Gastroesophageal sphincter (tissue), 4 donors: Measurements from ENCODE around the gene KIAA1191. TPM values are rescaled to one million over a fixed set of nuclear protein-coding genes. Genes with fewer than 3 reads are reported as not detected.
A peak's percentile ranks its signal among the peaks of the same experiment; 100 is the strongest.

ENCODE experiments used
- ATAC-seq: fragments of 150-250 bp; one replicate; pipeline ENCODE4 v1.9.1; 2016; ENCODE audit warnings: mild to moderate bottlenecking, moderate library complexity
- H3K27ac ChIP-seq, 4 donors: fragments of 200-600 bp; sonication (generic) in 3 of 4; 1 replicate in 3 of 4; 2 replicates in 1 of 4; pipeline ENCODE4 v1.5.1; 2016 to 2019
- H3K27me3 ChIP-seq: fragments of 200-600 bp; sonication (generic); one replicate; pipeline ENCODE4 v1.5.1; 2019
- H3K36me3 ChIP-seq, 2 donors: fragments of 200-600 bp; sonication (generic); one replicate each; pipeline ENCODE4 v1.5.1; 2019; ENCODE audit warnings: control low read depth in 1 of 2
- H3K4me1 ChIP-seq, 3 donors: fragments of 200-600 bp; sonication (generic); 1 replicate in 2 of 3; 2 replicates in 1 of 3; pipeline ENCODE4 v1.5.1; 2016 to 2019; ENCODE audit warnings: control low read depth in 2 of 3
- H3K4me3 ChIP-seq, 2 donors: fragments of 200-600 bp; sonication (generic); one replicate each; pipeline ENCODE4 v1.5.1; 2019; ENCODE audit warnings: mild to moderate bottlenecking in 1 of 2, moderate library complexity in 1 of 2
- H3K9me3 ChIP-seq, 3 donors: fragments of 200-600 bp; sonication (generic); one replicate each; pipeline ENCODE4 v1.5.1; 2017 to 2019; ENCODE audit warnings: control low read depth in 2 of 3
- CTCF ChIP-seq, 4 experiments: fragments of 200-600 bp in 2 of 4; fragments of 450-650 bp in 2 of 4; sonication (generic) in 1 of 4; IDR thresholded peaks; one replicate each; pipeline ENCODE4 v1.5.1; 2017 to 2019; ENCODE audit warnings: antibody characterized with exemption in 4 of 4, mild to moderate bottlenecking in 2 of 4, moderate library complexity in 2 of 4
- EP300 ChIP-seq: sonication (generic); formaldehyde crosslinking; IDR thresholded peaks from one replicate; pipeline ENCODE4 v1.6.1; 2017; ENCODE audit warnings: antibody characterized with exemption, mild to moderate bottlenecking
- POLR2A ChIP-seq, 2 donors: fragments of 450-650 bp; IDR thresholded peaks; one replicate each; pipeline ENCODE4 v1.6.1; 2017; ENCODE audit warnings: antibody characterized with exemption in 2 of 2, mild to moderate bottlenecking in 2 of 2, moderate library complexity in 1 of 2
- POLR2AphosphoS5 ChIP-seq: sonication (generic); formaldehyde crosslinking; IDR thresholded peaks from one replicate; pipeline ENCODE4 v1.6.1; 2017; ENCODE audit warnings: antibody characterized with exemption
- WGBS, 2 donors: methylation state at CpG; one replicate each; pipeline ENCODE4 v1.1.5; 2018; ENCODE audit warnings: low coverage in 1 of 2; 5-methylcytosine and 5-hydroxymethylcytosine counted together
- total RNA-seq, 4 donors: library from RNA; depleted of rRNA; stranded (reverse); fragments of >200 nt; gene quantifications; one replicate each; pipeline ENCODE4 v1.1.0, GENCODE V29; 2016

KIAA1191 gene
- total RNA-seq, 4 donors from 2014 or later = 130 to 157 (median 140) TPM

- H3K9me3 ChIP-seq = no peaks in the 10 kb centered on the region
- no peaks in the 10 kb centered on the region for H3K27me3 ChIP-seq
- TF ChIP-seq EP300 = no peak
- TF ChIP-seq POLR2A (IDR thresholded peaks at IDR 0.05) = no peak
- 68 to 90% methylated on average over 2 to 10 of the region's 17 CpGs for WGBS, 2 donors
- H3K4me3 ChIP-seq = no peak overlapping the region
- ATAC-seq = no peak
- H3K4me1 ChIP-seq = peaks cover 0 to 24% (median 1%) of the 10 kb centered on the region in 3 donors
- H3K36me3 ChIP-seq = peaks cover 0 to 67% of the 10 kb centered on the region in 2 donors
- no peak overlapping the region for H3K27ac ChIP-seq
These were observed 39.0 kb upstream of the KIAA1191 start for GRCh38 chr5:176400382-176401156.

- no peak overlapping the region for H3K4me3 ChIP-seq
- TF ChIP-seq CTCF (IDR thresholded peaks at IDR 0.05) (no peak), POLR2A (IDR thresholded peaks at IDR 0.05) (no peak), POLR2AphosphoS5 (no peak)
- H3K27me3 ChIP-seq = no peaks in the 10 kb centered on the region
- 91 to 94% methylated on average over 3 to 10 of the region's 18 CpGs for WGBS, 2 donors
- peaks cover 0 to 29% (median 8%) of the 10 kb centered on the region in 3 donors for H3K4me1 ChIP-seq
- H3K27ac ChIP-seq = no peak overlapping the region
- H3K9me3 ChIP-seq = no peaks in the 10 kb centered on the region
- H3K36me3 ChIP-seq = peaks cover 0 to 73% of the 10 kb centered on the region in 2 donors
- ATAC-seq = no peak
These were observed 36.3 kb upstream of the KIAA1191 start for GRCh38 chr5:176397736-176398420.

GRCh38 chr5:176396330-176396729 lies 34.8 kb upstream of the KIAA1191 start:
- Histone ChIP-seq H3K27ac (peak overlapping the region in 3 of 4 donors; percentile 8 to 57 (median 50)), H3K4me3 (no peak overlapping the region), H3K4me1 (peaks cover 0 to 29% (median 8%) of the 10 kb centered on the region in 3 donors), H3K36me3 (peaks cover 0 to 86% of the 10 kb centered on the region in 2 donors), H3K27me3 (no peaks in the 10 kb centered on the region), H3K9me3 (no peaks in the 10 kb centered on the region)
- ATAC-seq = no peak
- TF ChIP-seq EP300 = no peak
- no peak for TF ChIP-seq CTCF (IDR thresholded peaks at IDR 0.05)
- no peak for TF ChIP-seq POLR2AphosphoS5
- TF ChIP-seq POLR2A (IDR thresholded peaks at IDR 0.05) = no peak
- 29% methylated on average over 6 of the region's 6 CpGs; no CpG with 5 or more reads in 1 of the 2 donors for WGBS, 2 donors

- ATAC-seq = peak; percentile 16
- no peak overlapping the region for H3K4me3 ChIP-seq
- no peaks in the 10 kb centered on the region for H3K27me3 ChIP-seq
- TF ChIP-seq EP300 = no peak
- TF ChIP-seq POLR2A (IDR thresholded peaks at IDR 0.05) = no peak
- no peak for TF ChIP-seq POLR2AphosphoS5
- no peak for TF ChIP-seq CTCF (IDR thresholded peaks at IDR 0.05)
- H3K4me1 ChIP-seq = peaks cover 0 to 40% (median 8%) of the 10 kb centered on the region in 3 donors
- H3K27ac ChIP-seq = peak overlapping the region in 3 of 4 donors; percentile 50 to 57 (median 54)
- WGBS, 2 donors = 42 to 57% methylated on average over 6 to 8 of the region's 11 CpGs
- H3K9me3 ChIP-seq = no peaks in the 10 kb centered on the region
- peaks cover 0 to 88% of the 10 kb centered on the region in 2 donors for H3K36me3 ChIP-seq
These were observed 33.5 kb upstream of the KIAA1191 start for GRCh38 chr5:176394881-176395675.

GRCh38 chr5:176394096-176394495 lies 32.5 kb upstream of the KIAA1191 start:
- Histone ChIP-seq H3K27ac (peak overlapping the region in 1 of 4 donors; percentile 14), H3K36me3 (peaks cover 0 to 88% of the 10 kb centered on the region in 2 donors), H3K4me3 (no peak overlapping the region), H3K27me3 (no peaks in the 10 kb centered on the region), H3K9me3 (no peaks in the 10 kb centered on the region), H3K4me1 (peaks cover 0 to 47% (median 8%) of the 10 kb centered on the region in 3 donors)
- TF ChIP-seq POLR2AphosphoS5 (no peak), POLR2A (IDR thresholded peaks at IDR 0.05) (no peak), CTCF (IDR thresholded peaks at IDR 0.05) (no peak), EP300 (no peak)
- 90 to 100% methylated on average over 3 to 4 of the region's 9 CpGs for WGBS, 2 donors
- no peak for ATAC-seq
